GM19397 (cell line): ENCODE data around the gene NMNAT1.
"Not testable (repeated sequence)": the region's sequence is repeated elsewhere in the genome, so short reads cannot be mapped to it uniquely, and the experiment has no call there.

Experiments used
- ATAC-seq: cut with Tn5 transposase; IDR thresholded peaks from one replicate; pipeline ENCODE4 v1.9.1; 2021; ENCODE audit warnings: mild to moderate bottlenecking, moderate library complexity; ENCODE audit not compliant: unreplicated experiment

NMNAT1 gene

GRCh38 chr1:9917901-9918300, 25.4 kb upstream of the NMNAT1 start:
- ATAC-seq = no peak

GRCh38 chr1:9920606-9921005, 22.7 kb upstream of the NMNAT1 start:
- no peak for ATAC-seq

GRCh38 chr1:9922342-9922741, 20.9 kb upstream of the NMNAT1 start:
- no peak for ATAC-seq

- no peak for ATAC-seq
These were observed 16.0 kb upstream of the NMNAT1 start for GRCh38 chr1:9927259-9927658.

- no peak for ATAC-seq
These were observed 13.6 kb upstream of the NMNAT1 start for GRCh38 chr1:9929431-9930385.

- peak; percentile 39 for ATAC-seq
These were observed 806 bp upstream of the NMNAT1 start for GRCh38 chr1:9942399-9942938.

GRCh38 chr1:9946315-9946714, 3.0 kb downstream of the NMNAT1 start:
- ATAC-seq = no peak

- ATAC-seq = no peak
These were observed 14.5 kb downstream of the NMNAT1 start for GRCh38 chr1:9957726-9958125.

GRCh38 chr1:9960011-9960410, 16.7 kb downstream of the NMNAT1 start:
- ATAC-seq = no peak

- ATAC-seq = no peak
These were observed 17.7 kb downstream of the NMNAT1 start for GRCh38 chr1:9960706-9961562.

- no peak for ATAC-seq
These were observed 41.0 kb downstream of the NMNAT1 start for GRCh38 chr1:9984253-9984652.

GRCh38 chr1:9985001-9985400, 41.7 kb downstream of the NMNAT1 start:
- ATAC-seq = no peak

- no peak for ATAC-seq
These were observed 46.5 kb downstream of the NMNAT1 start for GRCh38 chr1:9989773-9990172.

- ATAC-seq = no peak
These were observed 47.7 kb downstream of the NMNAT1 start for GRCh38 chr1:9990944-9991343.

GRCh38 chr1:9992910-9993309, 49.6 kb downstream of the NMNAT1 start:
- ATAC-seq = no peak

GRCh38 chr1:9993561-9994075, 50.3 kb downstream of the NMNAT1 start:
- ATAC-seq = no peak

GRCh38 chr1:9996624-9997582, 53.6 kb downstream of the NMNAT1 start, which contains the start of gene RBP7:
RBP7 (plus strand) TSS chr1:9997228; CDS start chr1:9997259, 31 bp downstream.
- ATAC-seq = no peak

GRCh38 chr1:10001016-10001665, 57.9 kb downstream of the NMNAT1 start:
- no peak for ATAC-seq

GRCh38 chr1:10005248-10005647, 62.0 kb downstream of the NMNAT1 start:
- not testable (repeated sequence) for ATAC-seq
